Measurements from ENCODE around the gene TSPAN33.

TSPAN33 gene

GRCh38 chr7:129134356-129134987 is 10.0 kb upstream of the TSPAN33 start:
- in situ Hi-C loops (cut with MboI; ENCODE audit: low pct_unique_long_range_greater_than_20kb, low sequenced_read_pairs, unreplicated experiment): no loop called here
- no peak for DNase-seq (ENCODE audit: low spot score)
- TF ChIP-seq CTCF (IDR thresholded peaks at IDR 0.05; ENCODE audit: extremely low read depth, insufficient read depth, missing control alignments): no peak

GRCh38 chr7:129136887-129137642 is 7.4 kb upstream of the TSPAN33 start:
- no peak for TF ChIP-seq CTCF (IDR thresholded peaks at IDR 0.05; ENCODE audit: extremely low read depth, insufficient read depth, missing control alignments)
- in situ Hi-C loops (cut with MboI; ENCODE audit: low pct_unique_long_range_greater_than_20kb, low sequenced_read_pairs, unreplicated experiment): no loop called here
- peak; percentile 60 for DNase-seq (ENCODE audit: low spot score)

GRCh38 chr7:129143724-129144094 is 798 bp upstream of the TSPAN33 start:
- in situ Hi-C loops (cut with MboI; ENCODE audit: low pct_unique_long_range_greater_than_20kb, low sequenced_read_pairs, unreplicated experiment): no loop called here
- no peak for DNase-seq (ENCODE audit: low spot score)

GRCh38 chr7:129144834-129145668 is 544 bp downstream of the TSPAN33 start:
- no peak for DNase-seq (ENCODE audit: low spot score)
- in situ Hi-C loops (cut with MboI; ENCODE audit: low pct_unique_long_range_greater_than_20kb, low sequenced_read_pairs, unreplicated experiment): no loop called here
- peak; percentile 68 for TF ChIP-seq CTCF (IDR thresholded peaks at IDR 0.05; ENCODE audit: extremely low read depth, insufficient read depth, missing control alignments)

More at GRCh38 chr7:129143724-129144094, 798 bp upstream of the TSPAN33 start:
- TF ChIP-seq CTCF (IDR thresholded peaks at IDR 0.05; ENCODE audit: extremely low read depth, insufficient read depth, missing control alignments): no peak

GRCh38 chr7:129146237-129146979 is 1.9 kb downstream of the TSPAN33 start:
- no peak for TF ChIP-seq CTCF (IDR thresholded peaks at IDR 0.05; ENCODE audit: extremely low read depth, insufficient read depth, missing control alignments)
- in situ Hi-C loops (cut with MboI; ENCODE audit: low pct_unique_long_range_greater_than_20kb, low sequenced_read_pairs, unreplicated experiment): no loop called here
- DNase-seq (ENCODE audit: low spot score): peak; percentile 78

- DNase-seq (ENCODE audit: low spot score): no peak
These were observed 3.2 kb downstream of the TSPAN33 start for GRCh38 chr7:129147731-129148130.

More at GRCh38 chr7:129147731-129148130, 3.2 kb downstream of the TSPAN33 start:
- in situ Hi-C loops (cut with MboI; ENCODE audit: low pct_unique_long_range_greater_than_20kb, low sequenced_read_pairs, unreplicated experiment): no loop called here
- TF ChIP-seq CTCF (IDR thresholded peaks at IDR 0.05; ENCODE audit: extremely low read depth, insufficient read depth, missing control alignments): no peak

Measured in GM13977 (cell line).